COLO829 (cell line): ENCODE measurements around the gene HMGN4.
"Not testable (repeated sequence)": the region's sequence is repeated elsewhere in the genome, so short reads cannot be mapped to it uniquely, and the experiment has no call there.

ENCODE experiments used
- DNase-seq: peaks from one replicate; pipeline ENCODE4 v3.0.0; 2012; ENCODE audit warnings: low spot score

Gene HMGN4

GRCh38 chr6:26522486-26523228 lies 15.5 kb upstream of the HMGN4 start:
- DNase-seq = not testable (repeated sequence)

DNA sequence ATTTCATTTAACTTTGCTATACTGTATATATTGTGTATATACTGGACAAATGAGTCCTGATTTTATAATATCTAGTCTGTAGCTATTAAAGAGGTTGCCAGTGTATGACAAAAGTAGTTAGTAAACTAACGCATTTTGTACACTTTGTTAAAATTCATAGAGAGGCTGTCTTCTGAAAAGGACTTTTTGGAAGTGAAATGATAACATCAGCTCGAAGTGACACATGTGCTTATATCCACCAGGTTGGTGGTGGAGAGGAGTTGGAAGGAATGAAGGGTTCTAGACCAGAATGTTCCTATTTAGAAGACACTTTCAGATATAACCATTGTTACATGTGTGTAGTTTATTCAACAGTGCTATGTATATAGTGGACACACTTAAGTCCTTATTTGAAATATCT lies 13.9 kb upstream of the HMGN4 start:
- DNase-seq = not testable (repeated sequence)

GRCh38 chr6:26524722-26525370 lies 13.3 kb upstream of the HMGN4 start:
- DNase-seq = no peak

DNA sequence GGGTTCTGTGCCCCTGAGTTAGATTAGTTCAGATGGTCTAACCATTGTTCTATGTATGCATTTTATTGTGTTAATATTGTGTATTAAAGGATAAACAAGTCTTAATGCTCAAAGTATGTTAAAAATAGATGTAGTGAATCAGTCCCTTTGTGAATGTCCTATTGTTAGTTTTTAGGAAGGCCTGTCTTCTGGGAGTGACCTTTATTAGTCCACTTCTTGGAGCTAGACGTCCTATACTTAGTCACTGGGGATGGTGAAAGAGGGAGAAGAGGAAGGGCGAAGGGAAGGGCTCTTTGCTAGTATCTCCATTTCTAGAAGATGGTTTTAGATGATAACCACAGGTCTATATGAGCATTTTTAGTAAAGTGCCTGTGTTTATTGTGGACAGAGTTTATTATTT lies 12.3 kb upstream of the HMGN4 start:
- DNase-seq = no peak

DNA sequence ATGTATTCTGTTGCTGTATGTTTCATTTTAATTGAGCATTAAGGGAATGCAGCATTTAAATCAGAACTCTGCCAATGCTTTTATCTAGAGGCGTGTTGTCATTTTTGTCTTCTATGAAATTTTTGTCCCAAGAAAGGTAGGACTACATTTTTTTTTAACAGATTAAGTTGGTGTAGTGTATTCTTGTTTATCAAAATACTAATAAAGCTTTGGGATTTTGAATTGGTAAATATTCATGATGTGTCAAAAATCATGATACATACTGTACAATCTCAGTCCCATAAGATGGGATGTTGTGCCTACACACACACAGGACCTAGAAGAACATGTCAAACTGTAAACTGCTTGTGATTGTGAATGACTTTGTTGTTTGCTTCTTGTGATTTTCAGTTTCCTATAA lies 11.2 kb upstream of the HMGN4 start:
- no peak for DNase-seq

GRCh38 chr6:26530203-26530602 lies 8.0 kb upstream of the HMGN4 start:
- no peak for DNase-seq

DNA sequence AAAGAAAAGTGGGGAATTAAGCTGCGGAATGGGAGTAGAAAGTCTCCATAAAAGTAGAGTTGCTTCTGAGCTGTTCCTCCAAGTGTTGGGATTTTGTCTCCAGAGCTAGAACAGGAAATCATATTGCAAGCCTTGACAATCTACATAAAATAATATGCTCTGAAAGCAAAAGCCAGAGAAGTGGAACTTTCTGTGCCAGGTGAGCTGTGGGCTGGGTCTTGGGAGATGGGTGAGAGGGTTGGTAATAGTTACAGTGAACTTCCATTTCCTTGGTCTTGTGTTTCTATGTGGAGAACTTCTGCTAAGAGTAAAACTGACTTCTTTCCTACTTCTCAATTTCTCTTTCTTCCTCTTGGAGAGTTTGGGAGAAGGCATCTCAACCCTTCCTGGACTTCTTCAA lies 6.3 kb upstream of the HMGN4 start:
- DNase-seq = no peak

GRCh38 chr6:26532699-26533531 lies 5.3 kb upstream of the HMGN4 start:
- DNase-seq = peak; percentile 94

GRCh38 chr6:26533532-26533931 lies 4.6 kb upstream of the HMGN4 start:
- no peak for DNase-seq

DNA sequence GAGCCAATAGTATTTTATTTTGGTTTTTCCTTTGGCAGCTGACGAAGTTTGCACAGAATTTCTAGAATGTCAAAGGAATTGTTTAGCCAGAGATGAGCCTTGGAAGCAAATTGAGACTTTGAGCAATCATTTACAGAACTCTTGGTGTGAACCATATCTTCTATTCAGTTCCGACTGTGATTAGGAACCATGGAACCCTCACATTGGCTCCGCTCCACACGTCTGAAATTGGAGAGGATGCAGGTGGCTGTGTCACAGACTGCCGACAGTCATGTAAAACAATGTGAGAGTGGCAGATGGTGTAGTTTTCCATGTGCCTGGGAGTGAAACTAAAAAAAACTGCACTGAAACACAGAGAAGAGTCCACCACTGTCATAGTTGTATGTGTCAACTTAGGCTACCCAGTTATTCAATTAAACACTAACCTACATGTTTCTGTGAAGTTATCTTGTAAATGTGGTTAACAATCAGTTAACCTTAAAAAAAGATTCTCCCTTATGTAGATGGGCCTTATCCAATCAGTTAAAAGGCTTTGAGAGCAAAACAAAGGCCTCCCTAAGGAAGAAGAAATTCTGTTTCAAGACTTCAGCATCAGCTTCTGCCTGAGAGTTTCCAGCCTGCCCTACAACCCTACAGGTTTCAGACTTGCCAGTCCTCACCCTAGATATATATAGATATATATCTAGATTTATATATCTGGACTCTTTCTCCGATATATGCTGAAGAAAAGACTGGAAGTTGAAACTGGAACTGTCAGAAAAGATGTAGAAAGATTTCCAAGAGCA lies 3.3 kb upstream of the HMGN4 start:
- DNase-seq = no peak

- DNase-seq = no peak
These were observed 1.5 kb upstream of the HMGN4 start for GRCh38 chr6:26536571-26537159.

- DNase-seq = peak; percentile 94
These were observed 863 bp upstream of the HMGN4 start for GRCh38 chr6:26537160-26537845.

DNA sequence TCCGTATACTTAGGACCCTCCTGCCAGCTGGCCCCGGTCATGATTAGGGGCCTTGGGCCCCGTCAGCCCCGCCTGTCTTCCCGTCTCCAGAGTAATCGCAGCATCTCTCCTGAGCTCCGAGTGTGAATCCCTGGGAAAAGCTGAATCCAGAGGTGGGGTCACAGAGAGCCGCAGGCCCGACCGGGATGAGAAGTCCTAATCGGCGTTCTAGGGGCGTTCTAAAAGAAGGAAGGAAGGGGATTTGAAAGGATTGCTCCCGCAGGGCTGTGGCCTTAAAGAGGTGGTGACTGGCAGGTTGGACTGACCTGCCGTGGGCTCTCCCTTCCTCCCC lies 371 bp downstream of the HMGN4 start:
- no peak for DNase-seq

DNA sequence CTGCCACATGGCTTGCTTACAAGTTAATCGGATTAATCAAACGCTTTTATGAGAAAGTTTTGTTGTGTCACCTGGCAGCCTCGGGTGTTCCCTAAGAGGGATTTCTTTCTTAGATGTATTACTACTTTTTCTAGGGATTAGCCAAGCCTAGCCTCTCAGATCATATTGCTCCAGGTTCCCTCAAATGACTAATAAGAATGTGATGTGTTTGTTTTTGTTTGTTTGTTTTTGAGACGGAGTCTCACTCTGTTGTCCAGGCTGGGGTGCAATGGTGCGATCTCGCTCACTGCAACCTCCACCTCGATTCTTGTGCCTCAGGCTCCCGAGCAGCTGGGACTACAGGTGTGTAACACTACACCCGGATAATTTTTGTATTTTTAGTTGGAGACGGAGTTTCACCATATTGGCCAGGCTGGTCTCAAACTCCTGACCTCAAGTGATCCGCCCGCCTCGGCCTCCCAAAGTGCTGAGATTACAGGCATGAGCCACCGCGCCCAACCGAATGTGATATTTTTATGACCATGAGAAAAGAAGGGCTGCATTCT lies 977 bp downstream of the HMGN4 start:
- no peak for DNase-seq

DNA sequence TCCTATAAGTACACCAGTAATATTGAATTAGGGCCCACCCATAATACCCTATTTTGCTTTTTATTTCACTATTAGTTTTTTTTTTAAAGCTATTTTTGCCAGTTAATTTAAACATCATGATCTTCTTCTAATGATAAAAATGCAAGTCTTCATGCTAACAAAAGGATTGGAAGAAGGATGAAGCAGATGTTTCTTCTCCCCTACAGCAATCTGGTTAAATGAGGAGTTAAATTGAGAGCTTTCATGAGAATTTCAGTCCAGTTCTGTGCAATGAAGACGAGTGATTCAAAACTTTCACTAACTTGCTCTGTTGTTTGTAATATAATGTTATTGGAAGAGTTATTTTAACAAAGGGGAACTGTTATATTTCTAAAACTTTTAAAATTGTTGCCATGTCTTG lies 3.4 kb downstream of the HMGN4 start:
- DNase-seq = no peak

DNA sequence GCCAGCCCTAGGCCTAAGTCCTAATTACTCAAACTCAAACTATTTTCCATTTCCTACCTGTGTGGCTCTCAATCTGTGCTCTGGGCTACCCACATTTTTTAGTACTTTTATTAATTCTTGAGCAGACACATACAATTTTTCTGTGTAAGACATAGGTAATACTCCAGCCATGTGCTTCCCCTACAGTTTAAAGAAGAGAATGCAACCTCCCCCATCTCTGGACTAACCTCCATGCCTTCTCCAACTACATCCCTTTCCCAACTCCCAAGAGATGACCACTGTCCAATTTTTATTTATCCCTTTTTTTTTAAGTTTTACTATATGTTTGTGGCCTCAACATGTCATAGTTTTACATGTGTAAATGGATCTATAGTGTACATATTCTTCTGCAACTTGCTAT lies 5.8 kb downstream of the HMGN4 start:
- peak; percentile 39 for DNase-seq

DNA sequence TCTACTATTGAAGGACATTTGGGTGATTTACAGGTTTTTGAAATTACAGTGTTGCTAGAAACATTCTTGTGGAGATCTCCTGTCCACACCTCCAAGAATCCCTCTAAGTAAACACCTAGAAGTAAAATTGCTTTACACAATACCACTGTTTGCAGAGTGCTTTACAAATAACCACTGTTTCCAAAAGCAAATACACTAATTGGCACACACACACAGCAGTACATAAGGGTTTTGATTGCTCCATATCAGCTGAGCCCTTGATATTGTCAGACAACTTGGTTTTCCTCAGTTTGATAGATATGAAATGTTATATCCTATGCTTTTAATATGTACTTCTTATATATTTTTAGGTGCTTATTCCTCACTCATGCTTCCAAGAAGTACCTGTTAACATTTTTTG lies 6.3 kb downstream of the HMGN4 start:
- no peak for DNase-seq

DNA sequence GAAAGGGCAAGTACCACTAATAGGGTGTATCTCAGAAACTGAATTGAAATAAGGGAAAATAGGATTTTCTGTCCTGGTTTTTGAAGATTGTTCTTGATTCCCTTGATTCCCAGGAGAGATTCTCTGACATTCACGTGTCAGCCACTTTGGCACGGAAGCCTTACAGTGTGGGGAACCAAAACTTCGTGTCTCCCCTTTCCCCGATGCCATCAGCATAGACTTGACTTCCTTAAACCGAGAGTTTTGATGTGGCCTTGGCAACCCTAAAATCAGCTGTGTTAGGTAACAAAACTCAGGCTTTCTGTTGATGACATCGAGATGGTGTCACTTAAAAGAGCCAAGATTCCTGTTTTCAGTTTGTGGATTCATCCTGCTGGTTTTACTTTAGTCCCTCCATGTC lies 7.5 kb downstream of the HMGN4 start:
- no peak for DNase-seq

- DNase-seq = not testable (repeated sequence)
These were observed 9.2 kb downstream of the HMGN4 start for GRCh38 chr6:26547363-26547762.

DNA sequence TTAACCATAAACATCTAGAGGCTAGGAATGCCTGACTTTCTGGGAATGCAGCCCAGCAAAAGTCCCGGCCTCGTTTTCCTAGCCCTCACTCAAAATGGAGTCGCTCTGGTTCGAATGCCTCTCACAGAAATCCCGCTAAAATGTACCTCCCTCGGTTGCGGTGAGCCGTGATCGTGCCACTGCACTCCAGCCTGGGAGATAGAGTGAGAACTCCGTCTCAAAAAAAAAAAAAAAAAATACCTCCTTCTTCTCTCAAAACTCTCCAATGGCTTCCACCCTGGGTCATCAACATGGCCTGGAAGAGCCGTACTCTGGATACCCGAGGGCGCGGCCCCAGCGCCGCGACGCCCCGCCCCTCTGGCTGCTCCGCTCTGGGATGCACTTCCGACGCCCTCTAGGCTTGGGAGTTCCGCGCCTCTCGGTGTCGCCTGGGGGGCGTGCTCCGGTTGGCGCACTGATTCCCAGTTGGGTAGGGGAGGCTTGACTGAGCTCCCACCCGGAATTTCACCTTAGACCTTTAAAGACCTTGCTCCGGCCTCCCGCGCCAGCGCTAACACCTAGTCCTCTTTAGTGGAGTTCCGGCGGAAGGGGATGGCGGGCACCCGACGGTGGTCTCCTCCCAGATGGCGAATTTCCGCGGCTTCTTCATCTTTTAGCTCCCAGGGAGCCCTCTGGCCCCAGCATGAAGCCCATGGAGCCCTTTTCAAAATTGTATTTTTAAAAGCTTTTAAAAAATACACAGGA lies 12.3 kb downstream of the HMGN4 start:
- DNase-seq = peak; percentile 74
